PC-3 (cell line): ENCODE measurements around the gene RNF123. TPM values are rescaled to one million over a fixed set of nuclear protein-coding genes. Genes with fewer than 3 reads are reported as not detected.

Source experiments
- ATAC-seq: fragments of 200-7000 bp; cut with Tn5 transposase; 2 replicates; pipeline ENCODE4 v1.9.1; 2020; ENCODE audit warnings: mild to moderate bottlenecking, moderate library complexity
- BruUV-seq: library from RNA; stranded (reverse); fragments of 400-500 nt; replicated peaks from 2 replicates; lab custom pipeline; 2021; lab: Mats Ljungman, UMichigan
- CTCF ChIA-PET: fragments of 300-600 bp; sonication (Branson Sonifier 250); formaldehyde crosslinking; loops from one replicate; lab custom pipeline; 2022; ENCODE audit warnings: antibody characterized with exemption; lab: Charles Lee
- POLR2A ChIA-PET: fragments of 300-600 bp; sonication (Branson Sonifier 250); formaldehyde crosslinking; loops from one replicate; lab custom pipeline; 2022; ENCODE audit warnings: antibody characterized with exemption; ENCODE audit not compliant: unreplicated experiment; lab: Charles Lee
- DNase-seq: peaks from one replicate; pipeline ENCODE4 v3.0.0-alpha.2; 2015
- H2AFZ ChIP-seq: fragments of 300-600 bp; sonication (generic); 2 replicates; pipeline ENCODE4 v1.6.0; 2016; ENCODE audit warnings: antibody characterized with exemption, low read length
- H3F3A ChIP-seq: fragments of 300-600 bp; sonication (generic); one replicate; pipeline ENCODE4 v1.6.0; 2017; ENCODE audit warnings: antibody characterized with exemption, low read length, control low read depth, mild to moderate bottlenecking; ENCODE audit not compliant: unreplicated experiment
- H3K27ac ChIP-seq: fragments of 300-600 bp; sonication (generic); 2 replicates; pipeline ENCODE4 v1.5.1; 2016; ENCODE audit warnings: mild to moderate bottlenecking, low read length
- H3K27me3 ChIP-seq: fragments of 300-600 bp; sonication (generic); 2 replicates; pipeline ENCODE4 v1.6.1; 2016; ENCODE audit warnings: low read length, mixed read lengths
- H3K36me3 ChIP-seq: fragments of 300-600 bp; sonication (generic); 2 replicates; pipeline ENCODE4 v1.6.1; 2016; ENCODE audit warnings: low read depth, mixed run types, low read length, mixed read lengths
- H3K4me1 ChIP-seq: fragments of 300-600 bp; sonication (generic); 2 replicates; pipeline ENCODE4 v1.5.1; 2016; ENCODE audit warnings: low read length; ENCODE audit not compliant: insufficient read depth
- H3K4me2 ChIP-seq: fragments of 300-600 bp; sonication (generic); 2 replicates; pipeline ENCODE4 v1.6.0; 2016; ENCODE audit warnings: low read length
- H3K4me3 ChIP-seq: fragments of 300-600 bp; sonication (generic); 2 replicates; pipeline ENCODE4 v1.5.1; 2016; ENCODE audit warnings: mild to moderate bottlenecking, low read length, mixed read lengths
- H3K79me2 ChIP-seq: fragments of 300-600 bp; sonication (generic); 2 replicates; pipeline ENCODE4 v1.6.1; 2017; ENCODE audit warnings: low read length, mixed read lengths
- H3K9ac ChIP-seq: fragments of 300-600 bp; sonication (generic); 2 replicates; pipeline ENCODE4 v1.6.0; 2016; ENCODE audit warnings: mild to moderate bottlenecking, low read length
- H3K9me2 ChIP-seq: fragments of 300-600 bp; sonication (generic); replicated peaks from 2 replicates; pipeline ENCODE4 v1.6.1; 2016; ENCODE audit warnings: mixed run types, low read length, mixed read lengths
- H3K9me3 ChIP-seq: fragments of 300-600 bp; sonication (generic); 2 replicates; pipeline ENCODE4 v1.6.1; 2016; ENCODE audit warnings: low read length, mixed read lengths
- H4K20me1 ChIP-seq: fragments of 300-600 bp; sonication (generic); 2 replicates; pipeline ENCODE4 v1.6.1; 2016; ENCODE audit warnings: low read length, mixed read lengths
- EZH2 ChIP-seq: fragments of 300-600 bp; sonication (generic); IDR thresholded peaks from one replicate; pipeline ENCODE4 v1.6.1; 2017; ENCODE audit warnings: antibody characterized with exemption, mild to moderate bottlenecking, low read length; ENCODE audit not compliant: unreplicated experiment
- EZH2phosphoT487 ChIP-seq: fragments of 300-600 bp; sonication (generic); IDR thresholded peaks from 2 replicates; pipeline ENCODE4 v1.6.1; 2018; ENCODE audit warnings: mild to moderate bottlenecking, antibody characterized with exemption, low read length, borderline replicate concordance
- intact Hi-C: fragments of 100-400 bp; cut with micrococcal nuclease; formaldehyde crosslinking; loops from 2 replicates; pipeline ENCODE4 v1.9.0; 2023
- total RNA-seq: library from RNA; depleted of rRNA; stranded (reverse); fragments of >200 nt; gene quantifications from 2 replicates; pipeline ENCODE4 v1.2.3, GENCODE V29; 2014
- TF ChIP-seq, protein P1 (sequence below): fragments of 300-600 bp; sonication (generic); conservative IDR thresholded peaks from 2 replicates; pipeline ENCODE4 v1.5.1; 2017; ENCODE audit warnings: antibody characterized with exemption, low read depth, mild to moderate bottlenecking, low read length

Gene RNF123
- total RNA-seq, 1 experiment from 2014 or later = 38.6 TPM

DNA sequence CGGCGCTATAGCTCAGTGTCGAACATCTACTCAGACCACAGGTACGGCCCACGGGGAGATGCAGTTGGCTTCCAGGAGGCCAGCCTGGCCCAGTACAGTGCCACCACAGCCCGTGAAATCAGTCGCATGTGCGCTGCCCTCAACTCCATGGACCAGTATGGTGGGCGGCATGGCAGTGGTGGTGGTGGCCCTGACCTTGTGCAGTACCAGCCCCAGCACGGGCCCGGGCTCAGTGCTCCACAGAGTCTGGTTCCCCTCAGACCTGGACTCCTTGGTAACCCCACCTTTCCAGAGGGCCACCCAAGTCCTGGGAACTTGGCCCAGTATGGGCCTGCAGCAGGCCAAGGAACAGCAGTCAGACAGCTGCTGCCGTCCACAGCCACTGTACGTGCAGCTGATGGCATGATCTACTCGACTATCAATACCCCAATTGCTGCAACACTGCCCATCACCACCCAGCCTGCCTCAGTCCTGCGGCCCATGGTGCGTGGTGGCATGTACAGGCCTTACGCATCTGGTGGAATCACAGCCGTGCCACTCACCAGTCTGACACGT, 33.5 kb upstream of the RNF123 start:
- no peaks in the 10 kb centered on the region for H3K27me3 ChIP-seq
- ChIA-PET POLR2A (no interaction called here), CTCF (interaction anchor here (0.5 kb wide), 1 partner anchor 14 kb away, joined by 6 read pairs; no protein-coding TSS in a partner anchor)
- H4K20me1 ChIP-seq = no peaks in the 10 kb centered on the region
- no peak for ATAC-seq
- no peak overlapping the region for H2AFZ ChIP-seq
- no TSS peak for BruUV-seq
- DNase-seq = no peak
- no peak overlapping the region for H3K9ac ChIP-seq
- no peaks in the 10 kb centered on the region for H3K36me3 ChIP-seq
- TF ChIP-seq EZH2 = no peak
- TF ChIP-seq, protein P1, sequence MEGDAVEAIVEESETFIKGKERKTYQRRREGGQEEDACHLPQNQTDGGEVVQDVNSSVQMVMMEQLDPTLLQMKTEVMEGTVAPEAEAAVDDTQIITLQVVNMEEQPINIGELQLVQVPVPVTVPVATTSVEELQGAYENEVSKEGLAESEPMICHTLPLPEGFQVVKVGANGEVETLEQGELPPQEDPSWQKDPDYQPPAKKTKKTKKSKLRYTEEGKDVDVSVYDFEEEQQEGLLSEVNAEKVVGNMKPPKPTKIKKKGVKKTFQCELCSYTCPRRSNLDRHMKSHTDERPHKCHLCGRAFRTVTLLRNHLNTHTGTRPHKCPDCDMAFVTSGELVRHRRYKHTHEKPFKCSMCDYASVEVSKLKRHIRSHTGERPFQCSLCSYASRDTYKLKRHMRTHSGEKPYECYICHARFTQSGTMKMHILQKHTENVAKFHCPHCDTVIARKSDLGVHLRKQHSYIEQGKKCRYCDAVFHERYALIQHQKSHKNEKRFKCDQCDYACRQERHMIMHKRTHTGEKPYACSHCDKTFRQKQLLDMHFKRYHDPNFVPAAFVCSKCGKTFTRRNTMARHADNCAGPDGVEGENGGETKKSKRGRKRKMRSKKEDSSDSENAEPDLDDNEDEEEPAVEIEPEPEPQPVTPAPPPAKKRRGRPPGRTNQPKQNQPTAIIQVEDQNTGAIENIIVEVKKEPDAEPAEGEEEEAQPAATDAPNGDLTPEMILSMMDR = no peak
- no peak for TF ChIP-seq EZH2phosphoT487
- no peaks in the 10 kb centered on the region for H3K9me3 ChIP-seq
- no peak overlapping the region for H3K27ac ChIP-seq
- H3K4me2 ChIP-seq = no peak overlapping the region
- H3K4me1 ChIP-seq = no peaks in the 10 kb centered on the region
- H3K4me3 ChIP-seq = no peak overlapping the region
- intact Hi-C loops = no loop called here
- no peaks in the 10 kb centered on the region for H3K79me2 ChIP-seq
- no peaks in the 10 kb centered on the region for H3K9me2 ChIP-seq
- no peaks in the 10 kb centered on the region for H3F3A ChIP-seq

DNA sequence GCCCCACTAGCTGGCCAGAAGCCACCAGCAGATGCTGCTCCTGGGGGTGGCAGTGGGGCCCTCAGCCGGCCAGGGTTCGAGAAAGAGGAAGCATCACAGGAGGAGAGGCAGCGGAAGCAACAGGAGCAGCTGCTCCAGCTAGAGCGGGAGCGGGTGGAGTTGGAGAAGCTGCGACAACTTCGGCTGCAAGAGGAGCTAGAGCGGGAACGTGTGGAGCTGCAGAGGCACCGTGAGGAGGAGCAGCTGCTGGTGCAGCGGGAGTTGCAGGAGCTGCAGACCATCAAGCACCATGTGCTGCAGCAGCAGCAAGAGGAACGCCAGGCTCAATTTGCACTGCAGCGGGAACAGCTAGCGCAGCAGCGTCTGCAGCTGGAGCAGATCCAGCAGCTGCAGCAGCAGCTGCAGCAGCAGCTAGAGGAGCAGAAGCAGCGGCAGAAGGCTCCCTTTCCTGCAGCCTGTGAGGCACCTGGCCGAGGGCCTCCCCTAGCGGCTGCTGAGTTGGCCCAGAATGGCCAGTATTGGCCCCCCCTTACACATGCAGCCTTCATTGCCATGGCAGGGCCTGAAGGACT, 32.7 kb upstream of the RNF123 start:
- H3K9ac ChIP-seq = no peak overlapping the region
- H3K4me2 ChIP-seq = no peak overlapping the region
- H3K79me2 ChIP-seq = no peaks in the 10 kb centered on the region
- no peak for DNase-seq
- no peaks in the 10 kb centered on the region for H3K27me3 ChIP-seq
- H3K9me3 ChIP-seq = no peaks in the 10 kb centered on the region
- BruUV-seq = no TSS peak
- ATAC-seq = no peak; the same call in 1 of the 2 replicates
- POLR2A ChIA-PET = no interaction called here
- no peak for TF ChIP-seq EZH2phosphoT487
- TF ChIP-seq, protein P1 = no peak
- TF ChIP-seq EZH2 = no peak
- no peaks in the 10 kb centered on the region for H3K9me2 ChIP-seq
- intact Hi-C loops = no loop called here
- H3K4me1 ChIP-seq = no peaks in the 10 kb centered on the region
- H3F3A ChIP-seq = no peaks in the 10 kb centered on the region
- CTCF ChIA-PET = no interaction called here
- no peaks in the 10 kb centered on the region for H4K20me1 ChIP-seq
- H2AFZ ChIP-seq = no peak overlapping the region
- H3K27ac ChIP-seq = no peak overlapping the region
- H3K4me3 ChIP-seq = no peak overlapping the region
- H3K36me3 ChIP-seq = no peaks in the 10 kb centered on the region

DNA sequence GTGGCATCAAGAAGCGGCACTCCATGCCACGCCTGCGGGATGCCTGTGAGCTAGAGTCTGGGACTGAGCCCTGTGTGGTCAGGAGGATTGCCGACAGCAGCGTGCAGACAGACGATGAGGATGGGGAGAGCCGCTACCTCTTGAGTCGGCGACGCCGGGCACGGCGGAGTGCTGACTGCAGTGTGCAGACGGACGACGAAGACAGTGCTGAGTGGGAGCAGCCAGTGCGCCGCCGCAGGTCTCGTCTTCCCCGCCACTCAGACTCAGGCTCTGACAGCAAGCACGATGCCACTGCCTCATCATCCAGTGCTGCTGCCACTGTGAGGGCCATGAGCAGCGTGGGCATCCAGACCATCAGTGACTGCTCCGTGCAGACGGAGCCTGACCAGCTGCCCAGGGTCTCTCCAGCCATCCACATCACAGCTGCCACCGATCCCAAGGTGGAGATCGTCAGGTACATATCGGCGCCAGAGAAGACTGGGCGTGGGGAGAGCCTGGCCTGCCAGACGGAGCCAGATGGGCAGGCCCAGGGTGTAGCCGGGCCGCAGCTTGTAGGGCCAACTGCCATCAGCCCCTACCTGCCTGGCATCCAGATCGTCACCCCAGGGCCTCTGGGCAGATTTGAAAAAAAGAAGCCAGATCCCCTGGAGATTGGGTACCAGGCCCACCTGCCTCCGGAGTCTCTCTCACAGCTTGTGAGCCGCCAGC, 32.0 kb upstream of the RNF123 start:
- Histone ChIP-seq H2AFZ (no peak overlapping the region), H3K4me3 (no peak overlapping the region), H3F3A (no peaks in the 10 kb centered on the region), H3K9ac (no peak overlapping the region), H3K79me2 (no peaks in the 10 kb centered on the region), H3K9me3 (no peaks in the 10 kb centered on the region), H3K36me3 (no peaks in the 10 kb centered on the region), H3K9me2 (no peaks in the 10 kb centered on the region), H3K4me2 (no peak overlapping the region), H3K27ac (no peak overlapping the region), H4K20me1 (no peaks in the 10 kb centered on the region), H3K4me1 (no peaks in the 10 kb centered on the region), H3K27me3 (no peaks in the 10 kb centered on the region)
- DNase-seq (no peak), ATAC-seq (no peak)
- TF ChIP-seq EZH2phosphoT487 = no peak
- TF ChIP-seq, protein P1 = no peak
- TF ChIP-seq EZH2 = no peak
- CTCF ChIA-PET = no interaction called here
- BruUV-seq = no TSS peak
- intact Hi-C loops = no loop called here
- POLR2A ChIA-PET = no interaction called here
